Gastroesophageal sphincter (tissue), 4 donors: ENCODE data around the gene POU2F1. TPM values are rescaled to one million over a fixed set of nuclear protein-coding genes. Genes with fewer than 3 reads are reported as not detected.

Source experiments
- ATAC-seq: fragments of 150-250 bp; one replicate; pipeline ENCODE4 v1.9.1; 2016; ENCODE audit warnings: mild to moderate bottlenecking, moderate library complexity
- H3K27ac ChIP-seq, 4 donors: fragments of 200-600 bp; sonication (generic) in 3 of 4; 1 replicate in 3 of 4; 2 replicates in 1 of 4; pipeline ENCODE4 v1.5.1; 2016 to 2019
- H3K27me3 ChIP-seq: fragments of 200-600 bp; sonication (generic); one replicate; pipeline ENCODE4 v1.5.1; 2019
- H3K36me3 ChIP-seq, 2 donors: fragments of 200-600 bp; sonication (generic); one replicate each; pipeline ENCODE4 v1.5.1; 2019; ENCODE audit warnings: control low read depth in 1 of 2
- H3K4me1 ChIP-seq, 3 donors: fragments of 200-600 bp; sonication (generic); 1 replicate in 2 of 3; 2 replicates in 1 of 3; pipeline ENCODE4 v1.5.1; 2016 to 2019; ENCODE audit warnings: control low read depth in 2 of 3
- H3K4me3 ChIP-seq, 2 donors: fragments of 200-600 bp; sonication (generic); one replicate each; pipeline ENCODE4 v1.5.1; 2019; ENCODE audit warnings: mild to moderate bottlenecking in 1 of 2, moderate library complexity in 1 of 2
- H3K9me3 ChIP-seq, 3 donors: fragments of 200-600 bp; sonication (generic); one replicate each; pipeline ENCODE4 v1.5.1; 2017 to 2019; ENCODE audit warnings: control low read depth in 2 of 3
- EP300 ChIP-seq: sonication (generic); formaldehyde crosslinking; IDR thresholded peaks from one replicate; pipeline ENCODE4 v1.6.1; 2017; ENCODE audit warnings: antibody characterized with exemption, mild to moderate bottlenecking
- POLR2A ChIP-seq, 2 donors: fragments of 450-650 bp; IDR thresholded peaks; one replicate each; pipeline ENCODE4 v1.6.1; 2017; ENCODE audit warnings: antibody characterized with exemption in 2 of 2, mild to moderate bottlenecking in 2 of 2, moderate library complexity in 1 of 2
- POLR2AphosphoS5 ChIP-seq: sonication (generic); formaldehyde crosslinking; IDR thresholded peaks from one replicate; pipeline ENCODE4 v1.6.1; 2017; ENCODE audit warnings: antibody characterized with exemption
- WGBS, 2 donors: methylation state at CpG; one replicate each; pipeline ENCODE4 v1.1.5; 2018; ENCODE audit warnings: low coverage in 1 of 2; 5-methylcytosine and 5-hydroxymethylcytosine counted together
- total RNA-seq, 4 donors: library from RNA; depleted of rRNA; stranded (reverse); fragments of >200 nt; gene quantifications; one replicate each; pipeline ENCODE4 v1.1.0, GENCODE V29; 2016
- TF ChIP-seq, protein P1 (sequence below), 4 experiments: fragments of 200-600 bp in 2 of 4; fragments of 450-650 bp in 2 of 4; sonication (generic) in 1 of 4; IDR thresholded peaks; one replicate each; pipeline ENCODE4 v1.5.1; 2017 to 2019; ENCODE audit warnings: antibody characterized with exemption in 4 of 4, mild to moderate bottlenecking in 2 of 4, moderate library complexity in 2 of 4

Gene POU2F1
- total RNA-seq, 4 donors from 2014 or later, result 8.0 to 15.7 (median 10.2) TPM

DNA sequence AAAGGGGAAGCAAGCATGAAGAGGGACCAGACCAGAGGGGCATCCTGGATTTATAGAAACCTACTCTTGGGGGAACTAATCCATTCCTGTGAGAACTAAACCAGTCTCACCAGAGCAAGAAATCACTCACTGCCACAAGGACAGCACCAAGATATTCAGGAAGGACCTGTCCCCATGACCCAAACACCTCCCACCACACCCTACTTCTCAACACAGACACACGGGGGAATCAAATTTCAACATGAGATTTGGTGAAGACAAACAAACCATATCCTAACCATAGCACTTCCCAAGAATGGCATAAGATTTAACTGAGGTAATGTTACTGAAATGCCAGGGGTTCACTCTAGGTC, 12.1 kb upstream of the POU2F1 start:
- Histone ChIP-seq H3K27me3 (no peaks in the 10 kb centered on the region), H3K9me3 (peaks cover 0 to 12% (median 0%) of the 10 kb centered on the region in 3 donors), H3K36me3 (no peaks in the 10 kb centered on the region), H3K4me1 (no peaks in the 10 kb centered on the region), H3K4me3 (no peak overlapping the region), H3K27ac (no peak overlapping the region)
- TF ChIP-seq, protein P1, sequence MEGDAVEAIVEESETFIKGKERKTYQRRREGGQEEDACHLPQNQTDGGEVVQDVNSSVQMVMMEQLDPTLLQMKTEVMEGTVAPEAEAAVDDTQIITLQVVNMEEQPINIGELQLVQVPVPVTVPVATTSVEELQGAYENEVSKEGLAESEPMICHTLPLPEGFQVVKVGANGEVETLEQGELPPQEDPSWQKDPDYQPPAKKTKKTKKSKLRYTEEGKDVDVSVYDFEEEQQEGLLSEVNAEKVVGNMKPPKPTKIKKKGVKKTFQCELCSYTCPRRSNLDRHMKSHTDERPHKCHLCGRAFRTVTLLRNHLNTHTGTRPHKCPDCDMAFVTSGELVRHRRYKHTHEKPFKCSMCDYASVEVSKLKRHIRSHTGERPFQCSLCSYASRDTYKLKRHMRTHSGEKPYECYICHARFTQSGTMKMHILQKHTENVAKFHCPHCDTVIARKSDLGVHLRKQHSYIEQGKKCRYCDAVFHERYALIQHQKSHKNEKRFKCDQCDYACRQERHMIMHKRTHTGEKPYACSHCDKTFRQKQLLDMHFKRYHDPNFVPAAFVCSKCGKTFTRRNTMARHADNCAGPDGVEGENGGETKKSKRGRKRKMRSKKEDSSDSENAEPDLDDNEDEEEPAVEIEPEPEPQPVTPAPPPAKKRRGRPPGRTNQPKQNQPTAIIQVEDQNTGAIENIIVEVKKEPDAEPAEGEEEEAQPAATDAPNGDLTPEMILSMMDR (IDR thresholded peaks at IDR 0.05), result no peak
- TF ChIP-seq POLR2AphosphoS5 (no peak), EP300 (no peak), POLR2A (IDR thresholded peaks at IDR 0.05) (no peak)
- no peak for ATAC-seq
- 67 to 80% methylated on average over 1 of the region's 1 CpG for WGBS, 2 donors

DNA sequence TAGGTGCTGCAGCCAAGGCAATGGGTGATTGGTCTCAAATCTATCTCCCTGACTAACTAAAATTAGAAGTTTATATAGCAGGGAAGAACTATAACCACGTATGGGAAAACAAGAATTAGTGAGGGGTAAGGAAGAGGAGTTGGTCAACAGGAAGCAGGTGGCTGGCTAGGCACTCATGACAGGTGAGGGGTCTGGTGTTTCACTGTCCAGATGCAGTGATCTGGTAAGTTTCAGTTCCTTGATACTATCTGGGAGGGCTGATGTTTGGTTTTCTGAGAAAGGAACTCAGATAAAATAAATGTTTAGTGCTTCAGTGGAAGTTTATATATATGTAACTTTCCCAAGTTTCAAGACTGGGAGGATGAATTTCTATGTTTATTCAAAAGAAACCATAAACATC, 11.6 kb upstream of the POU2F1 start:
- no peaks in the 10 kb centered on the region for H3K36me3 ChIP-seq
- no peak for TF ChIP-seq POLR2AphosphoS5
- no peak for TF ChIP-seq POLR2A (IDR thresholded peaks at IDR 0.05)
- TF ChIP-seq EP300, result no peak
- TF ChIP-seq, protein P1 (IDR thresholded peaks at IDR 0.05), result no peak
- H3K27me3 ChIP-seq, result no peaks in the 10 kb centered on the region
- ATAC-seq, result no peak
- H3K27ac ChIP-seq, result no peak overlapping the region
- no peak overlapping the region for H3K4me3 ChIP-seq
- 29 to 78% methylated on average over 1 of the region's 1 CpG for WGBS, 2 donors
- peaks cover 0 to 12% (median 0%) of the 10 kb centered on the region in 3 donors for H3K9me3 ChIP-seq
- no peaks in the 10 kb centered on the region for H3K4me1 ChIP-seq

DNA sequence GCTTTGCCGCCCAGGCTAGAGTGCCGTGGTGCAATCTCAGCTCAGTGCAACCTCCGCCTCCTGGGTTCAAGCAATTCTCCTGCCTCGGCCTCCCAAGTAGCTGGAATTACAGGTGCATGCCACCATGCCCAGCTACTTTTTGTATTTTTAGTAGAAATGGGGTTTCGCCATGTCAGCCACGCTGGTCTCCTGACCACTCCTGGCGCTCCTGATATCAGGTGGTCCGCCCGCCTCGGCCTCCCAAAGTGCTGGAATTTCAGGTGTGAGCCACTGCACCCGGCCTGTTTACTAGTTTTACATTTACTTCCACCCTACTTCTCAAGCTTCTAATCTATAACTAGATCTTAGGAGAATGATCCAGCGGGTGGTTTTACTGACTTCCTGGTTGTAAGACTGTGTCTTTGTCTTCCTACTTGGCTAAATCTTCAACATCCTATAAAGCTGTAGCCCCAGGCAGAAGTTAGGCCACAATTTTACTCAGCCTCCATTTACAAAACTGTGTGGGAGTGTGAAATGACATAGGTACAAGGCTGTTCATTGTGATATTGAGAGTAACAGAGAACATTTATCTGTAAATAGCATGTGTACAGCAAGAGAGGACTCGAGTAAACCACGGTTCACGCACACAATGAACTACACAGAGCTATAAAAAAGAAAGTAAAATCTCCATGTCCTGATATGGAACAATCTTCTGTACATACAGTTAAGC, 9.6 kb upstream of the POU2F1 start:
- Histone ChIP-seq H3K4me1 (no peaks in the 10 kb centered on the region), H3K36me3 (no peaks in the 10 kb centered on the region), H3K27me3 (no peaks in the 10 kb centered on the region), H3K9me3 (no peaks in the 10 kb centered on the region), H3K27ac (no peak overlapping the region), H3K4me3 (no peak overlapping the region)
- TF ChIP-seq POLR2AphosphoS5 (no peak), EP300 (no peak), POLR2A (IDR thresholded peaks at IDR 0.05) (no peak)
- TF ChIP-seq, protein P1 (IDR thresholded peaks at IDR 0.05), result no peak
- WGBS, 2 donors, result 90 to 94% methylated on average over 9 of the region's 15 CpGs
- ATAC-seq, result no peak

DNA sequence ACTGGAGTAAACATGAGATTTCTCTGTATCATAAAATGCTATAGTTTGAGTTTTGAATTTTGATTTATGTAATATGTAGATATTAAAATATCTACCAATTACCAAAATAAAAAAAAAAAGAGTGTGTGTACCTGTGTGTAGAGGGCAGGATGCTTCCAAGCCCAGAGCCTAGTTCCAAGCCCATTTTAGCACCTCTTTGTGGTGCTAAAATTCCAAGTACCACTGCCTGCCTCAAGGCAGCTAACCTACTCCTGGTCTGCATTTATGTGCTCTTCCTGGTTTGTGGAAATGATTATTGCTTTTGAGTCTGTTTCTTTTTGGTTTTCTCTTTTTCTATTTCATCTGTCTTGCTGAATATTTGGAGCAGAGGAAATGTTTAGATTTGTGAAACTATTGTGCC, 8.7 kb upstream of the POU2F1 start:
- TF ChIP-seq POLR2A (IDR thresholded peaks at IDR 0.05) (no peak), EP300 (no peak), POLR2AphosphoS5 (no peak)
- TF ChIP-seq, protein P1 (IDR thresholded peaks at IDR 0.05), result no peak

DNA sequence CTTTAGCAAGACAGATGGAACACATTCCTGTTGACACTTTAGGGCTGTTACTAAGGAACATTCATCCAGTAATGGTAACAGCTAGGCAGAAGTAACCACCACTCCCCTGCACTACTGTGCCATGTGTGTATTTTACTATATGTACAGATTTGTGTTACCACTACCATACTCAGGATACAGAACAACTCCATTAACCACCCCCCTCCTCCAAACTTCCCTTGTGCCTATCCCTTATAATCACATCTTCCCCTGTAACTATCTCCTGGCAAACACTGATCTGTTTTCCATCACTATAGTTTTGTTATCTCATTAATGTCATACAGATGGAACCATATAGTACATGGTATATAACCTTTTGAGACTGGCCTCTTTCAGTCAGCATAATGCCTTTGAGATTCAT, 3.9 kb upstream of the POU2F1 start:
- H3K27ac ChIP-seq, result no peak overlapping the region
- no peak overlapping the region for H3K4me3 ChIP-seq
- no peak for TF ChIP-seq POLR2AphosphoS5
- TF ChIP-seq POLR2A (IDR thresholded peaks at IDR 0.05), result no peak
- TF ChIP-seq, protein P1 (IDR thresholded peaks at IDR 0.05), result no peak
- TF ChIP-seq EP300, result no peak
- no peaks in the 10 kb centered on the region for H3K36me3 ChIP-seq
- no peaks in the 10 kb centered on the region for H3K9me3 ChIP-seq
- no peak for ATAC-seq
- no peaks in the 10 kb centered on the region for H3K27me3 ChIP-seq
- peaks cover 0 to 13% (median 0%) of the 10 kb centered on the region in 3 donors for H3K4me1 ChIP-seq

More for the DNA sequence above, 8.7 kb upstream of the POU2F1 start:
- Histone ChIP-seq H3K4me3 (no peak overlapping the region), H3K9me3 (no peaks in the 10 kb centered on the region), H3K36me3 (no peaks in the 10 kb centered on the region), H3K4me1 (no peaks in the 10 kb centered on the region), H3K27ac (no peak overlapping the region), H3K27me3 (no peaks in the 10 kb centered on the region)
- ATAC-seq, result no peak
